Stimulated activated CD8-positive, alpha-beta memory T cell treated with anti-CD3 and anti-CD28 coated beads, Interleukin-15, amount 100 ng/mL, for 24 hours (primary cell): Measurements from ENCODE around the gene TRPC1.

ENCODE experiments used
- DNase-seq: peaks from one replicate; pipeline ENCODE4 v3.0.0-alpha.2; 2020; ENCODE audit warnings: low read depth

The TRPC1 gene

GRCh38 chr3:142754494-142754893 lies 30.7 kb downstream of the TRPC1 start:
- DNase-seq, result no peak

- DNase-seq, result no peak
These were observed 44.5 kb downstream of the TRPC1 start for GRCh38 chr3:142768338-142768737.

- no peak for DNase-seq
These were observed 54.1 kb downstream of the TRPC1 start for GRCh38 chr3:142777927-142778326.

GRCh38 chr3:142778541-142778940 lies 54.7 kb downstream of the TRPC1 start:
- DNase-seq, result no peak

GRCh38 chr3:142779591-142779990 lies 55.8 kb downstream of the TRPC1 start:
- DNase-seq, result no peak

GRCh38 chr3:142782616-142783015 lies 58.8 kb downstream of the TRPC1 start:
- no peak for DNase-seq

- no peak for DNase-seq
These were observed 60.4 kb downstream of the TRPC1 start for GRCh38 chr3:142784228-142784627.

- DNase-seq, result no peak
These were observed 62.2 kb downstream of the TRPC1 start for GRCh38 chr3:142785996-142786395.

- no peak for DNase-seq
These were observed 63.9 kb downstream of the TRPC1 start for GRCh38 chr3:142787719-142788118.

- no peak for DNase-seq
These were observed 70.7 kb downstream of the TRPC1 start for GRCh38 chr3:142794508-142794907.

- no peak for DNase-seq
These were observed 71.5 kb downstream of the TRPC1 start for GRCh38 chr3:142795332-142795731.

- DNase-seq, result no peak
These were observed 73.0 kb downstream of the TRPC1 start for GRCh38 chr3:142796823-142797222.

GRCh38 chr3:142801746-142802145 lies 77.9 kb downstream of the TRPC1 start:
- no peak for DNase-seq

GRCh38 chr3:142802891-142803290 lies 79.1 kb downstream of the TRPC1 start:
- no peak for DNase-seq

GRCh38 chr3:142808103-142808917 lies 84.5 kb downstream of the TRPC1 start:
- DNase-seq, result no peak

- DNase-seq, result no peak
These were observed 85.4 kb downstream of the TRPC1 start for GRCh38 chr3:142809259-142809658.

- no peak for DNase-seq
These were observed 92.0 kb downstream of the TRPC1 start for GRCh38 chr3:142815803-142816202.

GRCh38 chr3:142817356-142817755 lies 93.5 kb downstream of the TRPC1 start:
- no peak for DNase-seq

GRCh38 chr3:142817897-142818296 lies 94.1 kb downstream of the TRPC1 start:
- DNase-seq, result no peak

- DNase-seq, result no peak
These were observed 94.8 kb downstream of the TRPC1 start for GRCh38 chr3:142818651-142819050.

GRCh38 chr3:142819179-142819578 lies 95.3 kb downstream of the TRPC1 start:
- DNase-seq, result no peak

GRCh38 chr3:142828703-142829305 lies 105.0 kb downstream of the TRPC1 start:
- DNase-seq, result peak; percentile 31

GRCh38 chr3:142837526-142837925 lies 113.7 kb downstream of the TRPC1 start:
- no peak for DNase-seq

GRCh38 chr3:142839831-142840230 lies 116.0 kb downstream of the TRPC1 start:
- DNase-seq, result no peak
